PC-9 (cell line): ENCODE results near the gene PLD6.

ENCODE experiments used
- CTCF ChIP-seq: fragments of 200-600 bp; sonication (generic); conservative IDR thresholded peaks from 2 replicates; pipeline ENCODE4 v1.6.1; 2017; ENCODE audit warnings: mixed run types, antibody characterized with exemption, mild to moderate bottlenecking, moderate library complexity
- EZH2 ChIP-seq: fragments of 200-600 bp; sonication (generic); IDR thresholded peaks from 2 replicates; pipeline ENCODE4 v1.8.0; 2017; ENCODE audit warnings: antibody characterized with exemption, low read depth

GRCh38 chr17:17201907-17202306 lies 4.2 kb downstream of the PLD6 start:
- TF ChIP-seq EZH2 (no peak), CTCF (no peak)
